Panc1 (cell line): ENCODE data around the gene TRIO. TPM values are rescaled to one million over a fixed set of nuclear protein-coding genes. Genes with fewer than 3 reads are reported as not detected.

Source experiments
- ATAC-seq: fragments of 200-7000 bp; cut with Tn5 transposase; 2 replicates; pipeline ENCODE4 v1.9.1; 2020; ENCODE audit warnings: mild to moderate bottlenecking, moderate library complexity
- BruUV-seq: library from RNA; stranded (reverse); fragments of 400-500 nt; replicated peaks from 2 replicates; lab custom pipeline; 2021; lab: Mats Ljungman, UMichigan
- CTCF ChIA-PET: fragments of 300-600 bp; sonication (Branson Sonifier 250); formaldehyde crosslinking; loops from one replicate; lab custom pipeline; 2022; ENCODE audit warnings: antibody characterized with exemption; lab: Charles Lee
- POLR2A ChIA-PET: fragments of 300-600 bp; sonication (Branson Sonifier 250); formaldehyde crosslinking; loops from one replicate; lab custom pipeline; 2022; ENCODE audit warnings: antibody characterized with exemption; lab: Charles Lee
- DNase-seq: peaks from one replicate; pipeline ENCODE4 v3.0.0-alpha.2; 2010; ENCODE audit warnings: low read depth, low spot score
- H3K27ac ChIP-seq: 2 replicates; pipeline ENCODE4 v1.5.1; 2011; ENCODE audit warnings: mild to moderate bottlenecking, low read length, inconsistent platforms
- H3K27me3 ChIP-seq: fragments of 200-500 bp; sonication (Bioruptor generic); 2 replicates; pipeline ENCODE4 v1.6.0; 2014; ENCODE audit warnings: low read length, inconsistent platforms; ENCODE audit not compliant: control insufficient read depth, insufficient read depth
- H3K36me3 ChIP-seq: fragments of 200-500 bp; sonication (Bioruptor generic); 2 replicates; pipeline ENCODE4 v1.5.1; 2014; ENCODE audit warnings: inconsistent platforms, mild to moderate bottlenecking, low read length, moderate library complexity; ENCODE audit not compliant: control insufficient read depth, insufficient read depth
- H3K4me1 ChIP-seq: 2 replicates; pipeline ENCODE4 v1.5.1; 2011; ENCODE audit warnings: inconsistent platforms, mild to moderate bottlenecking, low read length, moderate library complexity; ENCODE audit not compliant: control insufficient read depth, insufficient read depth
- H3K4me3 ChIP-seq, 2 experiments: 2 replicates each; pipeline ENCODE4 v1.5.1; 2011 to 2012; ENCODE audit warnings: low read depth in 2 of 2, low read length in 2 of 2, mild to moderate bottlenecking in 2 of 2, inconsistent platforms in 1 of 2, moderate library complexity in 1 of 2
- H3K9me3 ChIP-seq: fragments of 200-500 bp; sonication (Bioruptor generic); 2 replicates; pipeline ENCODE4 v1.5.1; 2014; ENCODE audit warnings: low read depth, mild to moderate bottlenecking, inconsistent platforms, low read length, moderate library complexity; ENCODE audit not compliant: control insufficient read depth, insufficient read depth
- CTCF ChIP-seq: fragments of 450-650 bp; IDR thresholded peaks from 2 replicates; pipeline ENCODE4 v1.5.1; 2017; ENCODE audit warnings: mild to moderate bottlenecking
- REST ChIP-seq, 2 experiments: IDR thresholded peaks; 2 replicates each; pipeline ENCODE4 v1.6.1; 2011 to 2012; ENCODE audit warnings: low read depth in 2 of 2, control low read depth in 1 of 2, low read length in 1 of 2, mild to moderate bottlenecking in 1 of 2, moderate library complexity in 1 of 2; ENCODE audit not compliant: insufficient read depth in 1 of 2
- SIN3A ChIP-seq: IDR thresholded peaks from 2 replicates; pipeline ENCODE4 v1.6.1; 2012; ENCODE audit warnings: low read depth, mild to moderate bottlenecking, low read length, moderate library complexity, borderline replicate concordance; ENCODE audit not compliant: insufficient read depth
- TCF7L2 ChIP-seq: IDR thresholded peaks from 2 replicates; pipeline ENCODE4 v1.6.1; 2011; ENCODE audit warnings: mild to moderate bottlenecking, low read depth, low read length, inconsistent platforms
- in situ Hi-C: cut with HindIII; loops from 2 replicates; pipeline ENCODE4 v1.10.0; 2016; ENCODE audit warnings: low sequenced_read_pairs, low pct_unique_long_range_greater_than_20kb
- intact Hi-C: fragments of 100-400 bp; cut with micrococcal nuclease; formaldehyde crosslinking; loops from one replicate; pipeline ENCODE4 v1.10.0; 2022; ENCODE audit not compliant: unreplicated experiment
- total RNA-seq: library from RNA; stranded (reverse); gene quantifications from one replicate; pipeline ENCODE4 v1.2.1, GENCODE V29; 2021; ENCODE audit not compliant: unreplicated experiment

Gene TRIO
- total RNA-seq, 1 experiment from 2014 or later: 349 TPM

GRCh38 chr5:14244721-14245120, 101.6 kb downstream of the TRIO start:
- H3K9me3 ChIP-seq: no peaks in the 10 kb centered on the region
- H3K36me3 ChIP-seq: no peaks in the 10 kb centered on the region; the same call in 1 of the 2 replicates
- no peaks in the 10 kb centered on the region for H3K27me3 ChIP-seq
- DNase-seq (no peak), ATAC-seq (peak; percentile 3; the same call in 1 of the 2 replicates)
- intact Hi-C loops: no loop called here
- peaks cover 99% of the 10 kb centered on the region for H3K4me1 ChIP-seq
- POLR2A ChIA-PET: no interaction called here
- CTCF ChIA-PET: interaction anchor here (0.6 to 1.1 kb wide), 3 partner anchors 25 to 37 kb away, joined by 3 read pairs; no protein-coding TSS in a partner anchor
- H3K4me3 ChIP-seq: peak overlapping the region in 1 of 2 experiments; percentile 6; a peak in 1 of 4 replicates
- no peak for TF ChIP-seq REST (IDR thresholded peaks at IDR 0.05; ENCODE audit: insufficient read depth in 1 of 2, low read depth in 2 of 2, low read length in 1 of 2)
- TF ChIP-seq SIN3A: no peak
- TF ChIP-seq CTCF: no peak
- TF ChIP-seq TCF7L2: no peak
- H3K27ac ChIP-seq: peak overlapping the region; percentile 86
- in situ Hi-C loops: no loop called here
- BruUV-seq: no TSS peak

GRCh38 chr5:14245132-14245925, 102.2 kb downstream of the TRIO start:
- peak overlapping the region; percentile 86 for H3K27ac ChIP-seq
- no peaks in the 10 kb centered on the region for H3K27me3 ChIP-seq
- no peaks in the 10 kb centered on the region; the same call in 1 of the 2 replicates for H3K36me3 ChIP-seq
- H3K4me1 ChIP-seq: peaks cover 99% of the 10 kb centered on the region
- H3K9me3 ChIP-seq: no peaks in the 10 kb centered on the region
- no peak overlapping the region for H3K4me3 ChIP-seq
- intact Hi-C loops (no loop called here), in situ Hi-C loops (no loop called here)
- BruUV-seq: no TSS peak
- ChIA-PET CTCF (interaction anchor here (0.6 to 1.1 kb wide), 3 partner anchors 25 to 38 kb away, joined by 3 read pairs; no protein-coding TSS in a partner anchor), POLR2A (interaction anchor here (0.7 kb wide), 1 partner anchor 50 kb away, joined by 3 read pairs; no protein-coding TSS in a partner anchor)
- TF ChIP-seq REST (IDR thresholded peaks at IDR 0.05; ENCODE audit: insufficient read depth in 1 of 2, low read depth in 2 of 2, low read length in 1 of 2): no peak
- no peak for ATAC-seq
- no peak for DNase-seq
